ENCODE results near the gene GALC.
"Not testable (repeated sequence)": the region's sequence is repeated elsewhere in the genome, so short reads cannot be mapped to it uniquely, and the experiment has no call there.

The GALC gene

DNA sequence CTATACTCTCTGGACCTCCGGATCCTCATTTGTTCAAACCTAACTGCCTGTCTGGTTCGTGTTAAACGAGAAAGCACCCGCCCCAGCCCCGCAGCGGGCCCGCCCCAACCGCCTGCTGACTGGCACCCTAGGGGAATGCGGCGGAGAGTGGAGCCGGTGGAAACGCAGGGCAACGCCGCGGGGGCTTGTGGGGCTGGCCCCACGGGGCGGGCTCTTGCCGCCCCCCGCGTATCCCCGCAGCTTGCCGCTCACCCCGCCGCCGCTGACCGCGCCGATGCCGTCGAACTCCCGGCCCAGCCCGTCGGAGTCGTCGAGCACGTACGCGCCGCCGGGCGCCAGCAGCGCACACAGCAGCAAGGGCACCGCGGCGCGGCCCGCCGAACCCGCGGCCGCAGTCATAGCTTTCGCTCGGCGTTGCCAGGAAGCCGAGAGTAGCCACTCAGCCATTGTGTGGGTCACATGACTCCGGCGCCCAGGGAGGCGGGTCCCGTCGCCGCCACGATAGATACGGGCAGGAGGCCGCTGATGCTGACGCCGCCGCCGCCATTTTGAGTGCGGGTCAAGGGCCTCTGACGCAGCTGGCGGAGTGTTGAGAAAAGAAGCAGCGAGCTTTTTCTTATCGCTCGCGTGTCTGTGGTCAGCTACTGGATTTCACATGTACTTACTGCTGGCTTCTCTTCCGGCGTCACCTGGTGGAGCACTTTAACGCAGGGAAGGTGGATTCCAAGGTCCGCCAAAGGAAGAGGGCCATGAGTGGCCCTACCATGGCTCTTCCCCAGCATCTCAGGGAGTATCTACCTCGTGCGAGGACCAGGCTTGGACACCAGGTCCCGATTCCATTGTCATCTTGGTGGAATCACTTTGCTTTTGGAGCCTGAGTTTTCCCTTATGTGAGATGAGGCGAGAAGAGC lies at the start of gene GALC:
Gene GALC, minus strand, starts transcription at position 465 of the 911 bp plus-strand sequence. Its CDS starts 18 bp downstream, at position 447.
- peak; percentile 73 for DNase-seq (ENCODE audit: low read depth)

DNA sequence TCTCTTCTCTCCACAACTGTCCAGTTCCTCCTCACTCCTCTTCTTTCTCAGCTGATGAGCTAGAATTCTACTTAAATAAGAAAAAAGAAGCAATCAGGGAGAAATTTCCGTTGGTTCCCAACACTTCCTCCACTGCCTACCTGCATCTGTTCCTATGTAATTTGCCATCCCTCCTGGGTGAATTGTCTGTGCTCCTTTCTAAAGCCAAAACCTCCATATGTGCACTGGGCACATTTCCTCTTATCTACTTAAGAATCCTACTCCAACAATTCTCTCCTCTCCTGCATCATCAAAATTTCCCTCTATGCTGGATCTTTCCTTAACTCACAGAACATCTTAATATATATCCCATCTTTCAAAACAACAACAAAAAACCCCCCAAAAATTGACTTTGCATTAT lies 47.2 kb upstream of the GALC start:
- DNase-seq (ENCODE audit: low read depth) = no peak

DNA sequence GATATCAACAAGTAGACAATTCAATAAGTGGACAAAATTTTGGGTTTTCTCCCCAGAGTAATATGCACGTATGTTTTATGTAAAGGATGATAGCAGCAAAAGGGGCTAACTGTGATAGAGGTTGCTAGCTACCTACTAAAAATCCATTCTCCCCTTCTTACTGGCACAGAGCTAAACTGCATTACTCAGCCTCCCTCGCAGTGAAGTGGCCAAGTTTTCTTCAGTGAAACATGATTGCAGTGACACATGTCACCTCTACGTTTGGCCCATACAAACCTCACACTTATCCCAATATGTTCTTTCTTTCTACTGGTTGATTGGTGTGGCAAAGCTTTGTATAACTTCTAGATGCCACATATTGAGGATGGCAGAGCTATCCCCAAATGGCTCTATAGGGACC lies 46.2 kb upstream of the GALC start:
- DNase-seq (ENCODE audit: low read depth) = no peak

DNA sequence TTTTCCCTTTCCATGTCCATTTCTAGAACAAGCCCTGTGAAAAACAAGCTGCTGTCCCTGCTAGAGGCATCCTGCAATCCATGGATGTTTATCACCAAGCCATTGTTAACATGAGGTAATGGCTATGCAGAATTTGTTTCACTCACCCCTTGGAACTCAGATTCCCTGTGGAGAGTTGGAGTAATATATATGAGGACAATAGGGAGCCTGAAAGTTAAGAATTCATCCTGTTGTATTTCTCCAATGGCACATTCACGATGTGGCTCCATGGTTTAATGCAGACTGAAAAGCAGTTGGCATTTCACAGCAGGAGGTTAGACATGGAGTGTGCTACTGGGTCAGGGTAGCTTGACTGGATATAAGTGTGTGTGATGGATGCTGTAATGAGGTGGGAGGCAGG lies 44.3 kb upstream of the GALC start:
- no peak for DNase-seq (ENCODE audit: low read depth)

DNA sequence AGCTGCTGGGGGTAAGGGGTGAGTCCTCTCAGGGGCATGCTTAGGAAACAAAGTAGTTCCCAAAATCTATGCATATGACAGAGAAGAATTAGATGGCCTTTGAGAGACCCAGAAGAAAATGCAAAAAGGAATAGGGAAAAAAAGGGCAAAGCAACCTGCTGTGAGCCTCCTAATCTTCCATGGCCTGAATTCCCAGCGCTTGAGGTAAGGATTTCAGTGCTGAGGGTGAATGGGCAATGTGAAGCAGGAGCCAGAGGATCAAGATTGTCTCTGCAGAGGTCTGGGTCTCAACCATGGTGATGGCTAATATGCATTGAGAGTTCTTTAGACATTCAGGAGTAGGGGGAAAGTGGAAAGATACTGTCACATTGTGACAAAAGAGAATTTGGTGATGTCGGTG lies 43.4 kb upstream of the GALC start:
- no peak for DNase-seq (ENCODE audit: low read depth)

DNA sequence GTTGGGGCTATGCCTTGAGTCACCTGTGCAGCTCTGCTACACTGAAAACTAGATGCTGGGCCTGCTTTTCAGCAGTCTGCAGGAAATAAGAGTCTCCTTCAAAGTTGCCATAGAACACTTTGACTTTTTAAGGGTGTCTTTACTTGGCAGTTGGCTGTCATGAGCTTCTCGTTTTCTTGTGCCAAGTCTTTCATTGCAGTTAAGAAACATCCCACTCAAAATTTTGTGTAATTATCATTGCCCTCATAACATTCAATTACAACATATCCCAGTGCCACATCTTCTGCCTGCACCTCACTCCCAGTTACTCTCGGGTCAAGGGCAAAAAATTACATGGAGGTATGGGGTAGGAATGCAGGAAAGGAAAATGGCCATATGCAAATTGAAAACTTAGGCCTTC lies 41.1 kb upstream of the GALC start:
- DNase-seq (ENCODE audit: low read depth) = no peak

DNA sequence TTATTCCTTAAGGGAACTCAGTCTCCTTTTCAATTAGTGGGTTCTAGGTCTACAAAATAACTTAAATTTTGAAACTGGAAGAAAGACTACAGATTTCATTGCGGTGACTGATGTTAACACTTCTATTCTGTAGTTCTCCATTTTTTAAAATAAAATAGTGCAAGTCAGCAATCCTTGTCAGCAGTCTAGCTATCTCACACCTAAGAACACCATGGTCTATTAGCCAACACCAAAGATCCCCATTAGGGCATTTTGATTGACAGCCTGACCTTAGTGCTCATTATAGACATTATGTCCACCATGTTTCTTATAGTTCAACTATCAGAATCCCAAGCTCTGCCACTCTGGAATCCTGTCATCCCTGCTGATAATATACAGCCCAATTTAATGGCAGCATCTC lies 39.4 kb upstream of the GALC start:
- DNase-seq (ENCODE audit: low read depth) = no peak

DNA sequence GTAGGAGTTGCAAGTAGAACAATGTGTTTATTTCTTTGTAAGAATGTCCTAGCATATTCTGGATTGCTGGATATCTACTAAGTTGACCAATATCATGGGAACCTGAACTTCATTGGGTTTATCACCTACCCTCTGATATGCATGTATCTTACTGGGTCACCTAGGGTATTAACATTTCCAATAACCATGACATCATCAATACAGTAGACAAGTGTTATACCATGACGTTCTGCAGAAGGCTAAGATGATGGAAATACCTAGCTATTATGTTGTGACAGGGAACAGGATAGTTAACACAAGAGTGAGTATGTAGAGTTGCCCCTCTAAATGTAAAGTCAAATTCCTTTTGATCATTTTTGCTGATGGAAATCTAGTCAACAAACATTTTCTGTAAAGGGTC lies 37.9 kb upstream of the GALC start:
- no peak for DNase-seq (ENCODE audit: low read depth)

DNA sequence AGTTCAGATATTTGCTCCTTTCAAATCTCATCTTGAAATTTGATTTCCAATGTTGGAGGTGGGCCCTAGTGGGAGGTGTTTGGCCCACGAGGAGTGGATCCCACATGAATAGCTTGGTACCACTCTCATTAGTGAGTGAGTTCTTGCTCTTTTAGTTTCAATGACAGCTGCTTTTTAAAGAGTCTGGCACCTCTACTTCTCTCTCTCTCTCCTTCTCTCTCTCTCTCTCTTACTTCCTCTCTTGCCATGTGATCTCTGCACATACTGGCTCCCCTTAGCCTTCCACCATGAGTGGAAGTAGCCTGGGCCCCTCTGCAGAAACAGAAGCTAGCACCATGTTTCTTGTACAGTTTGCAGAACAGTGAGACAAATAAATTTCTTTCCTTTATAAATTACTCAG lies 37.1 kb upstream of the GALC start:
- no peak for DNase-seq (ENCODE audit: low read depth)

DNA sequence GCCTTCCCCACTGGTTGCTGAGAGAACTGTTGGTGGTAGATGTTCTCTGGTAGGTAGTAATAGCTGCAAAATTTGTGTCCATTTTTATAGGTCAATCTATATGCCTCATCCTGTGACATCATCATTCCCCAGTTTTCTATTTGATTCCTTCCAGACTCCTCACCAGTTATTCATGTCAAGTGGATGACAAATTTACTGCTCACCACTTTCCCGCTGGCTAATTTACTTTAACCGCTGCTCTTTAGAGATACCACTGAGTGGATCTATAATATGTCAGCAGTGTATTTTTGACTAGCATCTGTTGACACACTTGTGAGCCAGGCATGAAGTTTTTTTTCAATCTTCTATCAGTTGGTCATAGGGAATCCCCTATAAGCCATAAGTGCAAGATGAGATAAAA lies 36.5 kb upstream of the GALC start:
- no peak for DNase-seq (ENCODE audit: low read depth)

DNA sequence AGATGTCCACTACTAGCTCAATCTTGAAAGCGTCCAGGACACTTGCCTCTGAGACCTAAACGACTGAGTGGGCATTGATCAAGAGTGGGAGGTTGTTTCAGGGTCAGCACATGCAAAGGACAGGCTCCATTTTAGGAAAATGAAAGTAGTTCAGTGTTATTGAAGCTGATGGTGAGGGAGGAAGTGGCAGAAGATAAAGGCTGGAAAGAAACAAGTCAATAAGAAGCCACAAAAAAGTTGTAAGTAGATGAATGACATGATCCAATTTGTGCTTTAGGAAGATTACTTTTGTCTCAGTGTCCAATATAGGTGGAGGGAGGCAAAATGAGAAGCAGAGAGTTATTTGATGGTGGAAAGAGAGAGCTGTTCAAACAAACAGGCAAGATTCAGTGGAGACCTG lies 33.9 kb upstream of the GALC start:
- DNase-seq (ENCODE audit: low read depth) = no peak

DNA sequence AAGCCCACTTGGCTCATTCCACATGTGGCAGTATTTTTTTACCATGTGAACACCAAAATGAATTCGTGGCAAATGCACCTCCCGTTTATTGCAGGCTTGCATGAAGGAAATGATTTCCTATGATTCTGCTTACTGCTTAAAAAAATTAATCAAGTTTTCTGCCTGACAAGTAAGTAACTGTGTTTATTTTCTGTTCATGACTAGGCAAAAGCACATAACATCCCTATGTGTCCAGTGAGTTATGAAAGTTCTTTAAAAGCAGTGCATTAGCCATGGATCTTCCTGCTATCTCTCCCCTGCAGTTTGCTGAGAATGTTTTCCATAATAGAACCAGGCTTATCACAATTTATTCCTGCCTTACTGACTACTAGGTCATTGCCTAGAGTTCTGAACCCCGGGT lies 32.3 kb upstream of the GALC start:
- no peak for DNase-seq (ENCODE audit: low read depth)

DNA sequence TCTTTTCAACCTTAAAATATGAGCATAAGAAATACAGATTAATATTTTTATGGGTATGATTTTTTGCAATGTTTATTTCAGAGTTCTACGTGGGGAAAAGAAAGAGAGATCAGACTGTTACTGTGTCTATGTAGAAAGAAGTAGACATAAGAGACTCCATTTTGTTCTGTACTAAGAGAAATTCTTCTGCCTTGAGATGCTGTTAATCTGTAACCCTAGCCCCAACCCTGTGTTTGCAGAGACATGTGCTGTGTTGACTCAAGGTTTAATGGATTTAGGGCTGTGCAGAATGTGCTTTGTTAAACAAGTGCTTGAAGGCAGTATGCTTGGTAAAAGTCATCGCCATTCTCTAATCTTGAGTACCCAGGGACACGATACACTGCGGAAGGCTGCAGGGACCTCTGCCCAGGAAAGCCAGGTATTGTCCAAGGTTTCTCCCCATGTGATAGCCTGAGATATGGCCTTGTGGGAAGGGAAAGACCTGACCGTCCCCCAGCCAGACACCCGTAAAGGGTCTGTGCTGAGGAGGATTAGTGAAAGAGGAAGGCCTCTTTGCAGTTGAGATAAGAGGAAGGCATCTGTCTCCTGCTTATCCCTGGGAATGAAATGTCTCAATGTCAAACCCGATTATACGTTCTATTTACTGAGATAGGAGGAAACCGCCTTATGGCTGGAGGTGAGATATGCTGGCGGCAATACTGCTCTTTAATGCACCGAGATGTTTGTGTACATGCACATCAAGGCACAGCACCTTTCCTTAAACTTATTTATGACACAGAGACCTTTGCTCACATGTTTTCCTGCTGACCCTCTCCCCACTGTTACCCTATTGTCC lies 31.5 kb upstream of the GALC start:
- DNase-seq (ENCODE audit: low read depth) = not testable (repeated sequence)

DNA sequence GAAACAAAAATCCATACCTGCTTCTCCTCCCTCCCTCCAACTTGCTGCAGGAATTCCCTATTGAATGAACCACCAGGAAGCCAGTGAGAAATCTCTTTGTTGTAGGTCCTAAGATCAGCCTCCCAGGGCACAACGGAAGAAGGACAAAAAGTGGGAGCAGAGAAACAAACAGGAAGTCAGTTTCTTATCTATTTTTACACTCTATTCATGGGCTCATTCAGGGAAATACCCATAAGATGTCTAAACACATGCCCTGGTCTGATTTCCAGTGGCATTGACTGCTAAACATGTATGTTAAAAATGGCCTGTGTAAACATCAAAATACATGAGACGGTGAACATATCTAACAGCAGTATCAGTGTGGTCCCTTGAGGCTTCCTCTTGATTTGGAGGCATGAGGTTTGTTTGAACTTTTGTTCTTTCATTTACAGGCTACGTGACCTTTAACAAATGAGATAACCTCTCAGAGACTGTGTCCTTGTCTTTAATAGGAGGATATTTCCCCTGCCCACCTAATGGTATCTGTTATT lies 30.7 kb upstream of the GALC start:
- DNase-seq (ENCODE audit: low read depth) = no peak

DNA sequence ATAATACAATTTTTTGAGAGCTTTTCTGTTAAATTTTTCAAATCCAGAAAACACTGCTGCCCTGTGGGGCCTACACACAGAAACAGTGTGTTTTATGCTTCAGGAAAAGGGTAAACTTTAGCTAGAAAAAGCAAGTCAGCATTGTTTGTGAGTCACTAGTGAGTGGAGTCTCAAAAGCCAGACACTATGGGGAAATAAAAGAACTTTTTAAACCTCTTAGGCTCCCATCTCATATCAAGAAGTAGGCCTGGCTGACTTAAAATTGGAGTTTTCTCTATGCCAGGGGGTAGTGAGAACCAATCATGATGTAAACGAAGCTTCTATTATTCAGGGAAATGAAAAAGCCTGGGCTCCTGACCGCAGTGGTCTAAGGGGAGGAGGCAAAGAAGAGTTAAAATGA lies 24.6 kb upstream of the GALC start:
- DNase-seq (ENCODE audit: low read depth) = no peak

DNA sequence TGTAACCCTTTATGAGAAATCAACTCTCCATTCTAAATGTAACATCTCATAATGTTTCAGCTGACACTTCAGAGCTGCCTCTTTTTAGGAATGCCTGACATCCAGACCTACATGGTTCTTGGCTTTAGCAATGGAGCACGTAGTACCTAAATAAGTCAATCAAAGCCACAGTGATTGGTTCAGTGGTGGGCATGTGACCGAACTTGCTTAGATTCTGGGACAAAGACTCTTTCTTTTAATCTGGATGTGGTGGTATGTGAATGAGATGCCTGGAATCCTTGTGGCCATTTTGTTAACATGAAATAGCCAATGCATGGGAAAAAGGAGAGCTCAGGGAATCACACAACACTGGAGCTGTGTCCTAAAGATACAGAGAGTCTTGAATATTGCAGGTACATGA lies 23.8 kb upstream of the GALC start:
- DNase-seq (ENCODE audit: low read depth) = no peak

DNA sequence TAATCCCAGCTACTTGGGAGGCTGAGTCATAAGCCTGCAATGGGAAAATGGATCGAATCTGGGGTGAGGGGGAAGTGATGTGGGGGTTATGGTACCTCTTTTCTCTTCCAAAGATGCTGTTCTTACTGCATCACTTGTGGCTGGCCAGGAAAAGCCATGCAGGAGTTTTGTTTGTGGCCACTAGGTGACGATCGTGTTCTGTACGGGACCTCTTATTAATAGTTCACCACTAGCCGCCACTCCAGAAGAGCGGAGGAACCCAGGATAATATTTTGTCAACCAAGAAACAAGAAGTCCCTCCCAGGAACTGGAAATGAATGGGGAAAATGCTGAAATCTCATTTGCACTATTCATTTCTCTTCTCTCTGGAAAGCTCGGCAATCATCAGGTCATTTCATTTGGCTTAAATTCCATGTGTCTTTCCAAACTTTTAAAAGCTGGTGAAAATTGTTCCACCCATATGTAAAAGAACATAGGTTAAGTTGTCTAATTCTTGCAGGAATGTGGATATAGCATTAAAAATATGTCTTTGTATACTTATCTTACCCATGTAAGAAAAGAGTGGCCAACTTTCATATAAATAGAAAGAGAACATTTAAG lies 20.9 kb upstream of the GALC start:
- peak; percentile 32 for DNase-seq (ENCODE audit: low read depth)

DNA sequence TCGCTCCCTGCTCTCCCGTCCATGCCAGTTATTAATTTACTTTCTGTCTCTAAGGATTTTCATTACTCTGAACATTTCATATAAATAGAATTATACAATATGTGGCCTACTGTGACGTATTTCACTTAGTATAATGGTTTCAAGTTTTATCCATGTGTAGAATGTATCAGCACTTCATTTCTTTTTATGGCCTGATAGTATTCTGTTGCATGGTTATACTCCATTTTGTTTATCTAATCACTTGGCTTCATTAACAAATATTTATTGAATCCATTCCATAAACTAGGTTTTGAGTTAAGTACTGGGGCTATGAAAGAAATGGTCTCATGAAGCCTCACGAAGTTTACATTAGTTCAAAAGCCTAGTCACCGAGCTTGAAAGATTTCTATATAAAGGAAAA lies 19.5 kb upstream of the GALC start:
- DNase-seq (ENCODE audit: low read depth) = no peak

DNA sequence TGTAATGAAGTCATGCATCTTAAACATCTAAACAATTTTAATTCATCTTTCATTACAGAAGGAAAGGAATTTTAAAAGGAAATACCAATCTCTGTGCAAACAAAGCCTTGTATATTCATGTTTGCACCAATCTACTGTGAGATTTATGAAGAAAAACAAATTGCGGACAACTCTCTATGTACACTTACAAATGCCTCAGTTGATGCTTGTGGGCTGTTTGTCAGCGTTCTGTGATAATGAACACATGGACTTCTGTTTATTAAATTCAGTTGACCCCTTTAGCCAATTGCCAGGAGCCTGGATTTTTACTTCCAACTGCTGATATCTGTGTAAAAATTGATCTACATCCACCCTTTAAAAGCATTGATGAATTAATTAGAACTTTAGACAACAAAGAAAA lies 17.3 kb upstream of the GALC start:
- no peak for DNase-seq (ENCODE audit: low read depth)

DNA sequence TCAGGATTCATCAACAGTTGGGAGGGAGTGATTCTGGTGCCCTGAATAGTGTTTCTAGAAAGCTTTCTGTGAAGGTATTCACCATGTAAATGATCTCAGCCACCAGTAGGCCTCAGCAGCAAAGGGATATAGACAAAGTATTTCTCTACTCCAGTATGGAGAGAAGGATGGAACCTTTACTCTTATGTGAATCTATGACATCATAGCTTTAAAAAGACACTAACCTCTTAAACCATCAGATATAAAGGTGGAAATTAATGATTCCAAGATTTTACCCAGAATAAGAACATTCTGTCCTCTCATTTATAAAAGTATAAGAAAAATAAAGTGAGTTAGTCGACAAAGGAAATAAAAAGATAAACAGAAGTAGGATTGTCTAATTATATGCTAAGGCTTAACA lies 16.5 kb upstream of the GALC start:
- no peak for DNase-seq (ENCODE audit: low read depth)

DNA sequence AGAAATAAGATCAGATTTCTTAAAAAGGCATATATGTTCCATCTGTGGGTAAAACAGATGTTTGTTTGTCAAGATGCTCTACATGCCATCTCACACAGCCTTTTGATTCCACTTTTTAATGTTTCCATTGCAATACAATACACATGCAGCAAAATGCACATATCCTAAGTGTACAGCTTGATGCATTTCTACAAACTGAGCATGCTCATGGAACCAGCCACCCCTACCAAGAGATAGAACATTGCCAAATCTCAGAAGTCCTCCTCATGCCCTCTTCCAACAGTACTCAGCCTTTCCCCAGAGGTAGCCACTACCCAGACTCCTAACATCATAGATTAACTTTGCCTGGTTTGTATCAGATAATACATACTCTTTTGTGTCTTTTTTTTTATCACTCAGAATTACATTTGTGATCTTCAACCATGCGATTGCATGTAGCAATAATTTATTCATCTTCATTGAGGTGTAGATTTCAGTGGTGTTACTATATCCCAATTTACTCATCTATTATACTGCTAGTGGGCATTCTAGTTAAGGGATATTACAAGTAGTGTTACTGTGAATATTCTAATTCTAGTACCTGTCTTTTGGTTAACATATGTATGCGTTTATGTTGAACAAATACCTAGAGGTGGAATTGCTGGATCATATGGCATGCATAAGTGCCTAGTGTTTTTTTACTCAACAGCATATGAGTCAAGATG lies 15.2 kb upstream of the GALC start:
- DNase-seq (ENCODE audit: low read depth) = no peak

DNA sequence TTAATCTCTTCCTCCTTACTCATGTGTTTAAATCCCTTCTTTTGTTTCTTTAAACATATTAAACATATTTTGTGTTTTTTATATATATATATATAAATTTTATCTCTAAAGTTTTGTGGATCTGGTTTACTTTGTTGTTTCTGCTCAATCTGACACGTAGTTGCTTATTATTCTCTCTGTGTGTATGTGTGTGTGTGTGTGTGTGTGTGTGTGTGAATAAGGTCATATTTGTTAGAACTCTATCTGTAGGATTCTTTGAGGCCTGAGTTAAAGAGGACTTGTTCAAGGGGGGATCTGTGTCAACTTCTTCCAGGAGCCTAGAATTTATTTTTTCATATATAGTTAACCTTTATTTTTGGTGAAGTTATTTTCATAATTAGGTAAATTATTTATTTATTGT lies 14.6 kb upstream of the GALC start:
- DNase-seq (ENCODE audit: low read depth) = no peak
